PFSK-1 (cell line): ENCODE results near the gene CTRB1.

Experiments
- FOXP2 ChIP-seq: optimal IDR thresholded peaks from 2 replicates; pipeline ENCODE3; 2011; ENCODE audit warnings: borderline replicate concordance, control low read depth, inconsistent platforms; ENCODE audit not compliant: insufficient read depth; ENCODE audit errors: extremely low read length, extremely low read depth
- POLR2AphosphoS5 ChIP-seq: IDR thresholded peaks from 2 replicates; pipeline ENCODE4 v1.6.1; 2012; ENCODE audit warnings: low read depth, mild to moderate bottlenecking, control low read depth, low read length, moderate library complexity
- REST ChIP-seq, 2 experiments: IDR thresholded peaks; 2 replicates each; pipeline versions ENCODE4 v1.6.1 to v1.8.0; 2011 to 2012; ENCODE audit warnings: low read depth in 2 of 2, low read length in 2 of 2, control low read depth in 1 of 2, inconsistent platforms in 1 of 2, mild to moderate bottlenecking in 1 of 2, moderate library complexity in 1 of 2; ENCODE audit not compliant: insufficient read depth in 1 of 2
- SIN3A ChIP-seq: IDR thresholded peaks from 2 replicates; pipeline ENCODE4 v1.6.1; 2012; ENCODE audit warnings: mild to moderate bottlenecking, low read length, moderate library complexity, borderline replicate concordance; ENCODE audit not compliant: insufficient read depth
- TAF1 ChIP-seq: IDR thresholded peaks from 2 replicates; pipeline ENCODE4 v1.6.1; 2012; ENCODE audit warnings: low read length, control low read depth, borderline replicate concordance; ENCODE audit not compliant: insufficient read depth

CTRB1 gene

GRCh38 chr16:75264457-75264998 lies 45.7 kb downstream of the CTRB1 start:
- no peak for TF ChIP-seq TAF1
- no peak for TF ChIP-seq SIN3A
- no peak for TF ChIP-seq REST (IDR thresholded peaks at IDR 0.05; ENCODE audit: insufficient read depth in 1 of 2, low read depth in 2 of 2, low read length in 2 of 2)
- no peak for TF ChIP-seq FOXP2

- TF ChIP-seq SIN3A, result no peak
- TF ChIP-seq TAF1, result 0 out of 2 replicates have a peak, but pooled peaks have one; percentile 25
Measured at GRCh38 chr16:75264999-75265910, 46.5 kb downstream of the CTRB1 start.

GRCh38 chr16:75265911-75266701 lies 47.3 kb downstream of the CTRB1 start:
- TF ChIP-seq POLR2AphosphoS5 (peak; percentile 75; the same call in 1 of the 2 replicates), REST (IDR thresholded peaks at IDR 0.05; ENCODE audit: insufficient read depth in 1 of 2, low read depth in 2 of 2, low read length in 2 of 2) (no peak), TAF1 (no peak), FOXP2 (peak; percentile 37)

GRCh38 chr16:75266738-75267630 lies 48.2 kb downstream of the CTRB1 start:
- TF ChIP-seq REST (IDR thresholded peaks at IDR 0.05; ENCODE audit: insufficient read depth in 1 of 2, low read depth in 2 of 2, low read length in 2 of 2) (no peak), SIN3A (no peak), FOXP2 (no peak), POLR2AphosphoS5 (no peak), TAF1 (no peak)
